ENCODE measurements around the gene CDR2.

Gene CDR2

GRCh38 chr16:22316411-22316811 lies 58.0 kb downstream of the CDR2 start:
- CTCF ChIA-PET: interaction anchor here (0.6 to 0.8 kb wide), 2 partner anchors 8 to 1157 kb away, joined by 3 read pairs; no protein-coding TSS in a partner anchor
- no peaks in the 10 kb centered on the region for H3K9me3 ChIP-seq (ENCODE audit: control insufficient read depth, insufficient read depth, low read depth, low read length)
- POLR2A ChIA-PET: no interaction called here

GRCh38 chr16:22315979-22316378 lies 58.4 kb downstream of the CDR2 start:
- no peaks in the 10 kb centered on the region for H3K4me1 ChIP-seq (ENCODE audit: control insufficient read depth, insufficient read depth, low read length)
- POLR2A ChIA-PET: no interaction called here
- H3K27ac ChIP-seq (ENCODE audit: extremely low read depth, low read depth, low read length): no peak overlapping the region
- no peak for TF ChIP-seq ZNF677 (tag by site-specific recombination; IDR thresholded peaks at IDR 0.05)
- TF ChIP-seq ZNF350 (tag by site-specific recombination; IDR thresholded peaks at IDR 0.05): no peak
- peak; percentile 78 for TF ChIP-seq ZNF768 (tag by site-specific recombination; IDR thresholded peaks at IDR 0.05)
- no peak for TF ChIP-seq ZNF521 (tag by site-specific recombination; IDR thresholded peaks at IDR 0.05)
- no peak for TF ChIP-seq ZNF707 (tag by site-specific recombination; IDR thresholded peaks at IDR 0.05)
- no peak for TF ChIP-seq ZNF549 (tag by site-specific recombination; IDR thresholded peaks at IDR 0.05)
- H3K36me3 ChIP-seq (ENCODE audit: control insufficient read depth in 2 of 2, insufficient read depth in 1 of 2, low read length in 2 of 2): peaks cover 19 to 88% of the 10 kb centered on the region in 2 experiments; a peak in 2 of 3 replicates
- no peaks in the 10 kb centered on the region for H3K9me3 ChIP-seq (ENCODE audit: control insufficient read depth, insufficient read depth, low read depth, low read length)
- CTCF ChIA-PET: no interaction called here
- no peak overlapping the region for H3K4me3 ChIP-seq (ENCODE audit: low read depth, low read length)

More at GRCh38 chr16:22316411-22316811, 58.0 kb downstream of the CDR2 start:
- TF ChIP-seq ZIC2 (tag by site-specific recombination; IDR thresholded peaks at IDR 0.05) (0 out of 2 replicates have a peak, but pooled peaks have one; percentile 13), ZBTB44 (tag by site-specific recombination; IDR thresholded peaks at IDR 0.05) (no peak), ZNF449 (tag by site-specific recombination; IDR thresholded peaks at IDR 0.05) (no peak), ZNF768 (tag by site-specific recombination; IDR thresholded peaks at IDR 0.05) (no peak), ZFP41 (tag by site-specific recombination; IDR thresholded peaks at IDR 0.05; ENCODE audit: borderline replicate concordance) (no peak), KLF1 (tag by site-specific recombination; IDR thresholded peaks at IDR 0.05) (no peak)
- no peak overlapping the region for H3K4me3 ChIP-seq (ENCODE audit: low read depth, low read length)
- H3K36me3 ChIP-seq (ENCODE audit: control insufficient read depth in 2 of 2, insufficient read depth in 1 of 2, low read length in 2 of 2): peaks cover 17 to 90% of the 10 kb centered on the region in 2 experiments; a peak in 2 of 3 replicates
- H3K4me1 ChIP-seq (ENCODE audit: control insufficient read depth, insufficient read depth, low read length): no peaks in the 10 kb centered on the region
- no peak overlapping the region for H3K27ac ChIP-seq (ENCODE audit: extremely low read depth, low read depth, low read length)

- TF ChIP-seq ZIC2 (tag by site-specific recombination; IDR thresholded peaks at IDR 0.05): peak; percentile 46
- no peak for TF ChIP-seq YY2 (tag by site-specific recombination; IDR thresholded peaks at IDR 0.05)
- TF ChIP-seq ZNF791 (tag by site-specific recombination; IDR thresholded peaks at IDR 0.05): no peak
- ChIA-PET CTCF (no interaction called here), POLR2A (interaction anchor here (0.6 kb wide), 1 partner anchor 23 kb away, joined by 4 read pairs; no protein-coding TSS in a partner anchor)
- Histone ChIP-seq H3K27ac (ENCODE audit: extremely low read depth, low read depth, low read length) (no peak overlapping the region), H3K4me3 (ENCODE audit: low read depth, low read length) (no peak overlapping the region), H3K9me3 (ENCODE audit: control insufficient read depth, insufficient read depth, low read depth, low read length) (no peaks in the 10 kb centered on the region), H3K36me3 (ENCODE audit: control insufficient read depth in 2 of 2, insufficient read depth in 1 of 2, low read length in 2 of 2) (peaks cover 18 to 85% of the 10 kb centered on the region in 2 experiments; a peak in 2 of 3 replicates), H3K4me1 (ENCODE audit: control insufficient read depth, insufficient read depth, low read length) (no peaks in the 10 kb centered on the region)
These were observed 59.5 kb downstream of the CDR2 start for GRCh38 chr16:22314661-22315626.
